Measurements from ENCODE around the gene CRABP2. TPM values are rescaled to one million over a fixed set of nuclear protein-coding genes. Genes with fewer than 3 reads are reported as not detected.

Gene CRABP2
- total RNA-seq, 1 experiment from 2014 or later: 1.1 TPM

GRCh38 chr1:156658496-156658895 lies 46.9 kb downstream of the CRABP2 start:
- intact Hi-C loops (cut with micrococcal nuclease; ENCODE audit: unreplicated experiment): no loop called here
- Histone ChIP-seq H3K4me1 (ENCODE audit: insufficient read depth, low read length, poor library complexity, severe bottlenecking) (peaks cover 43% of the 10 kb centered on the region), H3K9me3 (ENCODE audit: low read depth, low read length, poor library complexity, severe bottlenecking) (no peaks in the 10 kb centered on the region), H3K4me3 (ENCODE audit: low read depth, low read length, poor library complexity, severe bottlenecking) (no peak overlapping the region), H3K27ac (ENCODE audit: low read depth, low read length, poor library complexity, severe bottlenecking) (no peak overlapping the region), H3K36me3 (ENCODE audit: insufficient read depth, low read length, poor library complexity, severe bottlenecking) (no peaks in the 10 kb centered on the region), H3K27me3 (replicated peaks; ENCODE audit: insufficient read depth, low read depth, low read length, poor library complexity) (peaks cover 39% of the 10 kb centered on the region)
- no peak for DNase-seq (ENCODE audit: low spot score)
- POLR2A ChIA-PET (ENCODE audit: low non-redundant PET): no interaction called here
- CTCF ChIA-PET: interaction anchor here (0.9 to 1.9 kb wide), 3 partner anchors 31 to 48 kb away, joined by 4 to 12 read pairs (median 5); no protein-coding TSS in a partner anchor
- TF ChIP-seq EZH2 (IDR thresholded peaks at IDR 0.05; ENCODE audit: borderline replicate concordance, low read depth, low read length, poor library complexity, severe bottlenecking) (no peak), CTCF (conservative IDR thresholded peaks at IDR 0.05; ENCODE audit: low read depth, low read length) (no peak)
- no TSS peak for BruUV-seq (replicated peaks)

- Histone ChIP-seq H3K27ac (ENCODE audit: low read depth, low read length, poor library complexity, severe bottlenecking) (no peak overlapping the region), H3K4me1 (ENCODE audit: insufficient read depth, low read length, poor library complexity, severe bottlenecking) (peaks cover 36% of the 10 kb centered on the region), H3K4me3 (ENCODE audit: low read depth, low read length, poor library complexity, severe bottlenecking) (peak overlapping the region; percentile 39), H3K36me3 (ENCODE audit: insufficient read depth, low read length, poor library complexity, severe bottlenecking) (no peaks in the 10 kb centered on the region), H3K27me3 (replicated peaks; ENCODE audit: insufficient read depth, low read depth, low read length, poor library complexity) (peaks cover 46% of the 10 kb centered on the region), H3K9me3 (ENCODE audit: low read depth, low read length, poor library complexity, severe bottlenecking) (no peaks in the 10 kb centered on the region)
- CTCF ChIA-PET: interaction anchor here (0.5 to 1.9 kb wide), 5 partner anchors 31 to 272 kb away, joined by 3 to 12 read pairs (median 4); no protein-coding TSS in a partner anchor
- intact Hi-C loops (cut with micrococcal nuclease; ENCODE audit: unreplicated experiment): loop anchor here (1.0 kb wide), 1 partner anchor 32 kb away; no protein-coding TSS in a partner anchor
- no peak for TF ChIP-seq EZH2 (IDR thresholded peaks at IDR 0.05; ENCODE audit: borderline replicate concordance, low read depth, low read length, poor library complexity, severe bottlenecking)
- no peak; the same call in 1 of the 2 replicates for TF ChIP-seq CTCF (conservative IDR thresholded peaks at IDR 0.05; ENCODE audit: low read depth, low read length)
- POLR2A ChIA-PET (ENCODE audit: low non-redundant PET): no interaction called here
- BruUV-seq (replicated peaks): no TSS peak
- DNase-seq (ENCODE audit: low spot score): no peak
These were observed 47.6 kb downstream of the CRABP2 start for GRCh38 chr1:156657741-156658319.

- Histone ChIP-seq H3K9me3 (ENCODE audit: low read depth, low read length, poor library complexity, severe bottlenecking) (no peaks in the 10 kb centered on the region), H3K4me3 (ENCODE audit: low read depth, low read length, poor library complexity, severe bottlenecking) (peak overlapping the region; percentile 39), H3K4me1 (ENCODE audit: insufficient read depth, low read length, poor library complexity, severe bottlenecking) (peaks cover 29% of the 10 kb centered on the region), H3K27ac (ENCODE audit: low read depth, low read length, poor library complexity, severe bottlenecking) (no peak overlapping the region), H3K27me3 (replicated peaks; ENCODE audit: insufficient read depth, low read depth, low read length, poor library complexity) (peaks cover 53% of the 10 kb centered on the region), H3K36me3 (ENCODE audit: insufficient read depth, low read length, poor library complexity, severe bottlenecking) (no peaks in the 10 kb centered on the region)
- CTCF ChIA-PET: interaction anchor here (0.6 to 1.9 kb wide), 7 partner anchors 10 to 271 kb away, joined by 3 to 12 read pairs (median 4); no protein-coding TSS in a partner anchor
- BruUV-seq (replicated peaks): no TSS peak
- TF ChIP-seq CTCF (conservative IDR thresholded peaks at IDR 0.05; ENCODE audit: low read depth, low read length): peak; percentile 98
- peak; percentile 95 for TF ChIP-seq EZH2 (IDR thresholded peaks at IDR 0.05; ENCODE audit: borderline replicate concordance, low read depth, low read length, poor library complexity, severe bottlenecking)
- intact Hi-C loops (cut with micrococcal nuclease; ENCODE audit: unreplicated experiment): loop anchor here (1.0 kb wide), 1 partner anchor 31 kb away; no protein-coding TSS in a partner anchor
- DNase-seq (ENCODE audit: low spot score): peak; percentile 78
- POLR2A ChIA-PET (ENCODE audit: low non-redundant PET): no interaction called here
These were observed 48.3 kb downstream of the CRABP2 start for GRCh38 chr1:156656806-156657740.

All from A673 (cell line).